Astrocyte (in vitro differentiated cells and primary cell): Measurements from ENCODE around the gene CACNA2D1. TPM values are rescaled to one million over a fixed set of nuclear protein-coding genes. Genes with fewer than 3 reads are reported as not detected.
A peak's percentile ranks its signal among the peaks of the same experiment; 100 is the strongest.

ENCODE experiments used
- DNase-seq: peaks from one replicate; pipeline ENCODE4 v3.0.0-alpha.2; 2010; ENCODE audit warnings: low read depth
- FAIRE-seq: peaks from 2 replicates; lab custom pipeline; 2011; peaks lifted over from hg19 to GRCh38; lab: Jason Lieb, UNC
- H2AFZ ChIP-seq: 2 replicates; pipeline ENCODE4 v1.6.0; 2012; ENCODE audit warnings: low read depth, low read length, inconsistent platforms
- H3K27ac ChIP-seq: 2 replicates; pipeline ENCODE4 v1.5.1; 2011; ENCODE audit warnings: low read depth, low read length, inconsistent platforms
- H3K27me3 ChIP-seq: 2 replicates; pipeline ENCODE4 v1.6.0; 2011; ENCODE audit warnings: low read length, inconsistent platforms; ENCODE audit not compliant: insufficient read depth
- H3K36me3 ChIP-seq: 2 replicates; pipeline ENCODE4 v1.5.1; 2011; ENCODE audit warnings: low read length, inconsistent platforms; ENCODE audit not compliant: insufficient read depth
- H3K4me1 ChIP-seq: 2 replicates; pipeline ENCODE4 v1.5.1; 2011; ENCODE audit warnings: low read length, inconsistent platforms; ENCODE audit not compliant: insufficient read depth
- H3K4me2 ChIP-seq: 2 replicates; pipeline ENCODE4 v1.6.0; 2012; ENCODE audit warnings: low read length, inconsistent platforms
- H3K4me3 ChIP-seq: 2 replicates; pipeline ENCODE4 v1.5.1; 2011; ENCODE audit warnings: low read depth, mild to moderate bottlenecking, low read length, inconsistent platforms; ENCODE audit not compliant: insufficient read depth
- H3K79me2 ChIP-seq: 2 replicates; pipeline ENCODE4 v1.6.0; 2012; ENCODE audit warnings: mild to moderate bottlenecking, low read length, inconsistent platforms; ENCODE audit not compliant: insufficient read depth
- H3K9ac ChIP-seq: 2 replicates; pipeline ENCODE4 v1.6.0; 2012; ENCODE audit warnings: mild to moderate bottlenecking, low read length, inconsistent platforms
- H3K9me3 ChIP-seq: 2 replicates; pipeline ENCODE4 v1.5.1; 2012; ENCODE audit warnings: low read depth, mild to moderate bottlenecking, low read length, inconsistent platforms; ENCODE audit not compliant: insufficient read depth
- H4K20me1 ChIP-seq: 2 replicates; pipeline ENCODE4 v1.6.0; 2012; ENCODE audit warnings: low read length, inconsistent platforms; ENCODE audit not compliant: insufficient read depth
- H3K27ac Mint-ChIP-seq: one replicate; pipeline ENCODE4 v1.8.0; 2021; ENCODE audit warnings: mild to moderate bottlenecking, mixed read lengths; ENCODE audit not compliant: unreplicated experiment
- H3K27me3 Mint-ChIP-seq: one replicate; pipeline ENCODE4 v1.8.0; 2021; ENCODE audit warnings: low read depth, mixed read lengths; ENCODE audit not compliant: unreplicated experiment
- H3K36me3 Mint-ChIP-seq: one replicate; pipeline ENCODE4 v1.8.0; 2021; ENCODE audit warnings: low read depth, mixed read lengths; ENCODE audit not compliant: unreplicated experiment
- H3K4me1 Mint-ChIP-seq: one replicate; pipeline ENCODE4 v1.8.0; 2021; ENCODE audit warnings: low read depth, mixed read lengths; ENCODE audit not compliant: unreplicated experiment
- H3K4me3 Mint-ChIP-seq: one replicate; pipeline ENCODE4 v1.8.0; 2021; ENCODE audit warnings: mild to moderate bottlenecking, moderate library complexity, mixed read lengths; ENCODE audit not compliant: unreplicated experiment
- H3K9me3 Mint-ChIP-seq: one replicate; pipeline ENCODE4 v1.8.0; 2021; ENCODE audit warnings: mild to moderate bottlenecking, mixed read lengths; ENCODE audit not compliant: unreplicated experiment
- EZH2 ChIP-seq: IDR thresholded peaks from 2 replicates; pipeline ENCODE4 v1.6.1; 2012; ENCODE audit warnings: mild to moderate bottlenecking, low read length, inconsistent platforms; ENCODE audit not compliant: insufficient read depth
- total RNA-seq: library from RNA; stranded (reverse); gene quantifications from 2 replicates; pipeline ENCODE4 v1.2.1, GENCODE V29; 2021
- TF ChIP-seq, protein P1 (sequence below): IDR thresholded peaks from 2 replicates; pipeline ENCODE4 v1.5.1; 2011; ENCODE audit warnings: low read depth, mild to moderate bottlenecking, inconsistent platforms, low read length, moderate library complexity; ENCODE audit not compliant: insufficient read depth

CACNA2D1 gene
- total RNA-seq, 1 donor from 2014 or later = 53.4 TPM

- no peak for FAIRE-seq
- H3K27ac Mint-ChIP-seq = peak overlapping the region; percentile 88
- no peaks in the 10 kb centered on the region for H3K36me3 Mint-ChIP-seq
- H3K4me1 Mint-ChIP-seq = peaks cover 8% of the 10 kb centered on the region
- H3K9me3 Mint-ChIP-seq = no peaks in the 10 kb centered on the region
- H3K36me3 ChIP-seq = no peaks in the 10 kb centered on the region
- H3K27me3 ChIP-seq = no peaks in the 10 kb centered on the region
- TF ChIP-seq EZH2 = no peak
- TF ChIP-seq, protein P1, sequence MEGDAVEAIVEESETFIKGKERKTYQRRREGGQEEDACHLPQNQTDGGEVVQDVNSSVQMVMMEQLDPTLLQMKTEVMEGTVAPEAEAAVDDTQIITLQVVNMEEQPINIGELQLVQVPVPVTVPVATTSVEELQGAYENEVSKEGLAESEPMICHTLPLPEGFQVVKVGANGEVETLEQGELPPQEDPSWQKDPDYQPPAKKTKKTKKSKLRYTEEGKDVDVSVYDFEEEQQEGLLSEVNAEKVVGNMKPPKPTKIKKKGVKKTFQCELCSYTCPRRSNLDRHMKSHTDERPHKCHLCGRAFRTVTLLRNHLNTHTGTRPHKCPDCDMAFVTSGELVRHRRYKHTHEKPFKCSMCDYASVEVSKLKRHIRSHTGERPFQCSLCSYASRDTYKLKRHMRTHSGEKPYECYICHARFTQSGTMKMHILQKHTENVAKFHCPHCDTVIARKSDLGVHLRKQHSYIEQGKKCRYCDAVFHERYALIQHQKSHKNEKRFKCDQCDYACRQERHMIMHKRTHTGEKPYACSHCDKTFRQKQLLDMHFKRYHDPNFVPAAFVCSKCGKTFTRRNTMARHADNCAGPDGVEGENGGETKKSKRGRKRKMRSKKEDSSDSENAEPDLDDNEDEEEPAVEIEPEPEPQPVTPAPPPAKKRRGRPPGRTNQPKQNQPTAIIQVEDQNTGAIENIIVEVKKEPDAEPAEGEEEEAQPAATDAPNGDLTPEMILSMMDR = no peak
- peak overlapping the region; percentile 98 for H3K4me3 Mint-ChIP-seq
- no peaks in the 10 kb centered on the region for H3K9me3 ChIP-seq
- peak; percentile 12 for DNase-seq
- H4K20me1 ChIP-seq = peaks cover 12% of the 10 kb centered on the region
- H3K4me2 ChIP-seq = peak overlapping the region; percentile 95
- peak overlapping the region; percentile 86 for H3K4me3 ChIP-seq
- peak overlapping the region; percentile 77 for H2AFZ ChIP-seq
- H3K27ac ChIP-seq = peak overlapping the region; percentile 83
- no peaks in the 10 kb centered on the region for H3K27me3 Mint-ChIP-seq
- peak overlapping the region; percentile 94 for H3K9ac ChIP-seq
- peaks cover 11% of the 10 kb centered on the region for H3K4me1 ChIP-seq
- peaks cover 55% of the 10 kb centered on the region for H3K79me2 ChIP-seq
Measured at GRCh38 chr7:82442492-82443035, 1.0 kb downstream of the CACNA2D1 start.

DNA sequence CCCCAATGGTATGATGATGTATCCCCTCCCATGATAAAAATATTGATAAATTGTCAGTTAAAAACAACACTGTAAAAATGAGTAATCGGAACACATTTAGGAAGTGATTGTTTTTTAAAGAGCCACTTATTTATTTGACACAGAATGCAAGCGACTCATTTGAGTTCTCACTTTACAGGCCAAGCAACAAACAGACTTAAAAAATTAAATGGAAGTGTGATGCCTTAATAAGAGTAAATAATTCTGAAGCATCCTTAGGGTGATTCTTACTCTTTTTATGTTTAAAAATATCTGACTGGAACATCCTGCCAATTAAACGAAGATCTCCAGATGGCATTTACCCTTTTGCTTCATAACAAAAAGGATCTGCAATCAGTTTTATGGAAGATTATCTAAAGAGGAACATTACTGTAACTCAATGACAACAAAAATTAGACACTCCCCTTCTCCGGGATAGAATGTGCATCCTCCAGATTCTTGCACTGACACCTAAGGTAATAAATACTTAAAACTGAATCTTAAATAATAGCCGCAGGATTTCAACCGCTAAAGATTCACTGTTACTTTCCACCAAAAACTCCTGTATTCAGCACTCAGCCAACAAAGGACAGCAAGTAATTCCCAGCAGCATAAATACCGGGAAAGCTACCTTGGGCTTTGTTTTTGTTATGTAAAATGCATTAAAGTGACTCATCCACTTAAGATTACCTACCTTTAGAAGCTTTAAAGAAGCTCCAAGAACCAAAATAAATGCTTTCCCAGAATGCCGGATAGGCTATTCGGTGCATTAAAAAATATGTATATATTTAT, 1.7 kb downstream of the CACNA2D1 start:
- Mint-ChIP-seq H3K27me3 (no peaks in the 10 kb centered on the region), H3K4me1 (peaks cover 8% of the 10 kb centered on the region), H3K36me3 (no peaks in the 10 kb centered on the region), H3K27ac (no peak overlapping the region), H3K9me3 (no peaks in the 10 kb centered on the region), H3K4me3 (peak overlapping the region; percentile 98)
- DNase-seq (peak; percentile 42), FAIRE-seq (no peak)
- H2AFZ ChIP-seq = no peak overlapping the region
- peaks cover 62% of the 10 kb centered on the region for H3K79me2 ChIP-seq
- peaks cover 11% of the 10 kb centered on the region for H3K4me1 ChIP-seq
- peak overlapping the region; percentile 86 for H3K4me3 ChIP-seq
- no peaks in the 10 kb centered on the region for H3K36me3 ChIP-seq
- H4K20me1 ChIP-seq = peaks cover 12% of the 10 kb centered on the region
- no peak for TF ChIP-seq EZH2
- TF ChIP-seq, protein P1 = no peak
- peak overlapping the region; percentile 95 for H3K4me2 ChIP-seq
- H3K9ac ChIP-seq = peak overlapping the region; percentile 94
- H3K27me3 ChIP-seq = no peaks in the 10 kb centered on the region
- no peaks in the 10 kb centered on the region for H3K9me3 ChIP-seq
- no peak overlapping the region for H3K27ac ChIP-seq
